AG09309 (cell line): Measurements from ENCODE around the gene ITGA3.

Source experiments
- DNase-seq: peaks from one replicate; pipeline ENCODE4 v3.0.0-alpha.2; 2010; ENCODE audit warnings: low read depth
- H3K4me3 ChIP-seq: 2 replicates; pipeline ENCODE4 v1.5.1; 2011; ENCODE audit warnings: mild to moderate bottlenecking, low read depth, low read length, moderate library complexity; ENCODE audit not compliant: control insufficient read depth
- TF ChIP-seq, protein P1 (sequence below): IDR thresholded peaks from 2 replicates; pipeline ENCODE4 v1.5.1; 2011; ENCODE audit warnings: mild to moderate bottlenecking, low read depth, low read length, inconsistent platforms; ENCODE audit not compliant: insufficient read depth, control insufficient read depth; ENCODE audit errors: missing control alignments

ITGA3 gene

DNA sequence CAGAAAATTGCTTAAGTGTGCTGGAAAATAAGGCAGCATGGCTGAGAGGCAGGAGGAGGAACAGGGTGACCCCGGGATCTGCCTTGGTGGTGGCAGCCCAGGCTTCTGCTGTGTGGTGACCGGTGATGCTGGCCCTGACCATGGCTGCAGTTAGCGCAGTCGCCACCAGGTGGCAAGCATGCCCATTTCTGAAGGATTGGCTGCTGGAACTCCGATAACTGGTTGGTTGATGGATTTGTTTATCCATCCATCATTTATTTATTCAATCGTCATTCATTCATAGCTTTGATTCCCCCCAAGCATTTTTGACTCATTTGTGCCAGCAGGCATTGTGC is 29.1 kb upstream of the ITGA3 start:
- H3K4me3 ChIP-seq, result peak overlapping the region; percentile 45
- DNase-seq, result peak; percentile 52
- TF ChIP-seq, protein P1, sequence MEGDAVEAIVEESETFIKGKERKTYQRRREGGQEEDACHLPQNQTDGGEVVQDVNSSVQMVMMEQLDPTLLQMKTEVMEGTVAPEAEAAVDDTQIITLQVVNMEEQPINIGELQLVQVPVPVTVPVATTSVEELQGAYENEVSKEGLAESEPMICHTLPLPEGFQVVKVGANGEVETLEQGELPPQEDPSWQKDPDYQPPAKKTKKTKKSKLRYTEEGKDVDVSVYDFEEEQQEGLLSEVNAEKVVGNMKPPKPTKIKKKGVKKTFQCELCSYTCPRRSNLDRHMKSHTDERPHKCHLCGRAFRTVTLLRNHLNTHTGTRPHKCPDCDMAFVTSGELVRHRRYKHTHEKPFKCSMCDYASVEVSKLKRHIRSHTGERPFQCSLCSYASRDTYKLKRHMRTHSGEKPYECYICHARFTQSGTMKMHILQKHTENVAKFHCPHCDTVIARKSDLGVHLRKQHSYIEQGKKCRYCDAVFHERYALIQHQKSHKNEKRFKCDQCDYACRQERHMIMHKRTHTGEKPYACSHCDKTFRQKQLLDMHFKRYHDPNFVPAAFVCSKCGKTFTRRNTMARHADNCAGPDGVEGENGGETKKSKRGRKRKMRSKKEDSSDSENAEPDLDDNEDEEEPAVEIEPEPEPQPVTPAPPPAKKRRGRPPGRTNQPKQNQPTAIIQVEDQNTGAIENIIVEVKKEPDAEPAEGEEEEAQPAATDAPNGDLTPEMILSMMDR, result peak; percentile 93

DNA sequence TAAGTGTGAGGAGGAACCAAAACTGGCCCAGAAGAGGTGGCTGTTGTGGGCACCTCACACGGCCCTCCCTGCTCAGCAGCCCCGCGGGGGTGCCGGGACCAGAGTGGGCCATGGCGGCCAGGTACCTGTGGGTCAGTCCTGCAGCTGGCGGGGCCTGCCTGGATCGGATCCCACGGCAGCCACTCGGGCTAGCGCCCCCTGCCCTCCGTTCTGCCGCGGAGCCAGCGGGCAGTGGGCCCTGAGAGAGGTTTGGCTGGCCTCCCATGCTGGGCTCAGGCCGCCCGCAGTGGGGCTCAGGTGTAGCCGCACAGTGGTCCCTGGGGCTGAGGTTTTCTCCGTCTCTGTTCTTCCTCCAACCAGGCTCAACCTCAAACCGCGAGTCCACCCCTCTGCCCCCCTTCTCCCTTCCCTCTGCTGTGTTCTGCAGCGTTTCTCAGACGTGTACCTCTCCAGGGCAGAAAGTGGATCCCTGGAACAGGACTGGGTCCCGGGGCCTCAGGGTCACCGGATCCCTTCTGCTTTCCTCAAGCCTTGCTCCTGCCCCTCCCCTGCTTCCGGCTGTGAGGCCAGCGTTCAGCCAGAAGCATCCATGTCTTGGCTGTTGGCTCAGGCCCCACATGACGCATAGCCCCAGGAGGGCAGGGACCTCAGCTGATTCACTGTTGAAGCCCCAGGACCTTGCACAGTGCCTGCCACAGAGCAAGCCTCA is 28.6 kb upstream of the ITGA3 start:
- H3K4me3 ChIP-seq, result peak overlapping the region; percentile 45
- peak; percentile 63 for DNase-seq
- TF ChIP-seq, protein P1, result no peak

DNA sequence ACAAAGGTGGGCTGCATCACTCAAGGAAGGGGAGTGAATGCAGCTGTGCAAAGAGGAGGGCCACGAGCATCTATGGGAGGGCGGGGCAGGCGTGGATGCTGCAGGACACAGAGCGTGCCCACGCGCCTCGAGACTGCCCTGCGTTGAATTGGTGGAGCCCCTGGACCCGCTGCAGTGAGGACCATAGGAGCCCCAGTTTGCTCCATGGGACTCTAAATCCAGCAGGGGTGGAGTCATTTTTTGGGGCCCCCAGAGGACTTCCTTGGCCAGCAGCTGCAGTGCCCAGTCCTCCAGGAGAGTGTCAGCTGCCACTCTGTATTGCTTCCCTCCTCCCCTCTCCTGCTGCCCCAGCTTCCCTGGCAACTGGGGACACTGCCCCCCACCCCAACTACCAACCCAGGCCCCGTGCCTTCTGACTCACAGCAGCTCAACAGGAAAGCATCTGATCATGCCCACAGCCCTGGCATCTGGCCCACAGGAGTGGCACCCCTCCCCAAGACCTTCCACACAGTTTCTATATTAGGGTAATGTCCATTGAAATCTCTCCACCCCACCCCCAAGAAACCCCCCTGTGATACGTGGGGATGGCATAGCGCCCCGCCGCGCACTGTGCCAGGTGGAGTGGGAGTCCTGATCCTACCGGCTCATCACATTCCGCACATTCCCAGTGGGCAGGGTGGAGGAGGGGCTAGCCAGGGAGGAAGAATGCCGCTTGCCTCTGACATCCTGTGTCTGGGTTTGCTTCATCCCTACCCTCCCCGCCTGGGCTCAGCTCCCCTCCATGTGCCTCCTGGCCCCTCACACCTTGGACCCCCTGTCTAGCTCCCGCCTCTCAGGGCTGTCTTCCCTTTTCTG is 27.8 kb upstream of the ITGA3 start:
- DNase-seq, result peak; percentile 25
- TF ChIP-seq, protein P1, result no peak
- no peak overlapping the region for H3K4me3 ChIP-seq

DNA sequence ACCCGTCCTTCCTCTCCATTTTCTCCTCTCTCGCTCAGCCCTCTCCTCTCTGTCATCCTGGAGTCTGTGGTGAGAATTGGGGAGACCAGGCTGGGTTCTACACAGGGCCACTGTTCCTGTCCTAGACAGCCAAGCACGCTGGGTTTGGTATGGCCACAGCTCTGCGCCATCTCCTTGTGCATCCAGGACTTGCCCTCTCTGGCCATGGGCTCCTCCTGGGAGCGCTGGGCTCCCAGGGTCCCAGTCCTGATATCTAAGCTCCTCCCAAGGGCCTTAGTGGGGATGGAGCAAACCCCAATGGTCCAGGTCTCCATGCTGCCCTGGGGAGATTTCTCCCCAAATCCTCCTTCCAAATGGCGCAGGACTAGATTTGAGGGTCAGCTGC is 27.2 kb upstream of the ITGA3 start:
- TF ChIP-seq, protein P1, result no peak
- DNase-seq, result no peak
- H3K4me3 ChIP-seq, result no peak overlapping the region

DNA sequence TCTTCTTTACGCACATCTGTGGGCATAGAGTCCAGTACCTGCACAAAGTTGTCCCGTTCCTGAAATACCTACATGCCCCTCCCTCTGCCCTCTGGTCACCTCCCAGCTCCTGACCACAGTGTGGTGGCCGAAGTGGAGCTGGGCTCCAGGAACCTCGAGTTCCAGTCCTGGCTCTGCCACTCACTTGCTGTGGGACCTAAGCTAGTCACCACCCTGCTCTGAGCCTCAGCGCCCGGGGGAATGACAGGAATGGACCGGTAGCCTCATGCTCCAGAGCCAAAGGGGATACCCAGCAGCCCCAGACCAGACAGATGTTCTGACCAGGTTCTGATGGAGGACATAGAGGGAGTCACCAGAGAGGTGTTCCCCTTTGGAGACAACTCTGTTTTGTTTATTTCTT is 26.7 kb upstream of the ITGA3 start:
- DNase-seq, result no peak
- TF ChIP-seq, protein P1, result no peak
- no peak overlapping the region for H3K4me3 ChIP-seq

DNA sequence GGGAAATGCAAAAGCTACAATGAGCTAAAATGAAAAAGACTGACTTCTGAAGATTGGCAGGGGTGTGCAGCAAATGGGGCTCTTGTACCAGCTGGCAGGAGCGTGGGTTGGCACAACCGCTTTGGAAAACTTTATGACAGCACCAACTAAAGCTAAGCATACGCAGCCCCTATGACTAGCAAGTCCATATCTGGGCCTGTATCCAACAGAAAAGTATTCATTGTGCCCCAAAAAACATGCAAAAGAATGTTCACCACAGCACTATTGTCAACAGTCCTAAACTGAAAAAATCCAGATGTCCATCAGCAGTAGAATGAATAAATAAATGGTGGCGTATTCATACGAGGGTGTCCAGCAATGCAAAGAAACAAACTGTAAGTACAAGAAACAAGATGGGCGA is 22.6 kb upstream of the ITGA3 start:
- DNase-seq, result no peak
- TF ChIP-seq, protein P1, result no peak
- no peak overlapping the region for H3K4me3 ChIP-seq
